SK-N-MC (cell line): Measurements from ENCODE around the gene GPR39.
"Not testable (repeated sequence)": the region's sequence is repeated elsewhere in the genome, so short reads cannot be mapped to it uniquely, and the experiment has no call there.

Experiments
- DNase-seq: peaks from one replicate; pipeline ENCODE4 v3.0.0-alpha.2; 2011; ENCODE audit warnings: low read depth, low spot score
- H3K27ac ChIP-seq: fragments of 200-600 bp; sonication (generic); 2 replicates; pipeline ENCODE4 v1.5.1; 2016; ENCODE audit warnings: mixed run types
- H3K36me3 ChIP-seq: fragments of 200-600 bp; sonication (generic); 2 replicates; pipeline ENCODE4 v1.6.1; 2017; ENCODE audit warnings: antibody characterized with exemption, low read length, mixed read lengths; ENCODE audit not compliant: insufficient read depth
- H3K4me3 ChIP-seq: fragments of 200-600 bp; sonication (generic); 2 replicates; pipeline ENCODE4 v1.5.1; 2016
- H3K9ac ChIP-seq: fragments of 200-600 bp; sonication (generic); 2 replicates; pipeline ENCODE4 v1.8.0; 2017; ENCODE audit warnings: mixed run types, mixed read lengths; ENCODE audit not compliant: insufficient read length
- H3K9me3 ChIP-seq: fragments of 200-600 bp; sonication (generic); 2 replicates; pipeline ENCODE4 v1.6.1; 2017; ENCODE audit warnings: low read depth, mild to moderate bottlenecking, antibody characterized with exemption, low read length, moderate library complexity, mixed read lengths
- EZH2 ChIP-seq: fragments of 200-600 bp; sonication (generic); IDR thresholded peaks from one replicate; pipeline ENCODE4 v1.6.1; 2017; ENCODE audit warnings: antibody characterized with exemption
- FOXP2 ChIP-seq: optimal IDR thresholded peaks from 2 replicates; pipeline ENCODE3; 2011; ENCODE audit warnings: mild to moderate bottlenecking, moderate library complexity; ENCODE audit not compliant: insufficient read depth; ENCODE audit errors: extremely low read length, control extremely low read depth
- POLR2AphosphoS5 ChIP-seq: IDR thresholded peaks from 2 replicates; pipeline ENCODE4 v1.6.1; 2012; ENCODE audit warnings: mild to moderate bottlenecking, low read depth, low read length, borderline replicate concordance

GPR39 gene

GRCh38 chr2:132384491-132385151 lies 32.0 kb upstream of the GPR39 start:
- Histone ChIP-seq H3K9me3 (no peaks in the 10 kb centered on the region), H3K36me3 (no peaks in the 10 kb centered on the region), H3K9ac (no peak overlapping the region), H3K27ac (no peak overlapping the region), H3K4me3 (no peak overlapping the region)
- TF ChIP-seq EZH2, result no peak
- TF ChIP-seq FOXP2, result no peak
- TF ChIP-seq POLR2AphosphoS5, result no peak
- no peak for DNase-seq

DNA sequence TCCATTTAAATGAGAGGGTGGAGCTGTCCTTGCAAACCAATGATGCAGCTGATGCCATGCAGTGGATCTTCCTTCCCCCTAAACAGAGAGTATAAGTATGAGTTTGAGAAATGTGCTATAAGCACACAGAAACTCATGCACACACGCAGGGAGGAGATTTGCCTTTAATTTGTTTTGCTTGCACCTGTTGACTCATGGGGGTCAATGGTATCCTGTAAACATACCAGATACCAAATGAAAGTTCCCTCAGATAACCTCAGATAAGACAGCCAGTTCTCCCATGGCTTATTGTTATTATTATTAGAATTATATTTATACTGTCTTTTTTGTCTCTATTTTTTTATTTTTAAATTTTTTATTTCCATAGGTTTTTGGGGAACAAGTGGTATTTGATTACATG lies 29.5 kb upstream of the GPR39 start:
- TF ChIP-seq FOXP2, result no peak
- TF ChIP-seq POLR2AphosphoS5, result no peak
- no peak for TF ChIP-seq EZH2
- no peak for DNase-seq

DNA sequence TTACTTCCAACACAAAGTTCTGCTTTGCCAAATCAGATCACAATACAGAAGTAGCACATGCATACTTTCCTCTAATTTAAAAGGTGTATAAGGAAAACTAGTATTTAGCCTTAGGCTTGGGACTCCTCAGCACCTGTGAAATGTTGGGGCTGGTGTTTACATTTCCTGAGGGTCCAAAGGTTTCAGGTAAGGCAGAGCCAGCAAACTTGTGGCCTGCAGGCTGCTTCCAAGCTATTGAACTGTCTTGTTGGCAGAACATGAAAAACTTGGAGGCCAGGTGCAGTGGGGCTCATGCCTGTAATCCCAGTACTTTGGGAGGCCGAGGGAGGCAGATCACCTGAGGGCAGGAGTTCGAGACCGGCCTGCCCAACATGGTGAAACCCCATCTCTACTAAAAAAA lies 26.5 kb upstream of the GPR39 start:
- Histone ChIP-seq H3K27ac (no peak overlapping the region), H3K9ac (no peak overlapping the region), H3K4me3 (no peak overlapping the region), H3K36me3 (no peaks in the 10 kb centered on the region), H3K9me3 (no peaks in the 10 kb centered on the region)
- DNase-seq, result no peak
- TF ChIP-seq POLR2AphosphoS5 (no peak), FOXP2 (no peak), EZH2 (no peak)

More for the DNA sequence above, 29.5 kb upstream of the GPR39 start:
- no peaks in the 10 kb centered on the region for H3K9me3 ChIP-seq
- H3K4me3 ChIP-seq, result no peak overlapping the region
- no peak overlapping the region for H3K27ac ChIP-seq
- H3K36me3 ChIP-seq, result no peaks in the 10 kb centered on the region
- no peak overlapping the region for H3K9ac ChIP-seq

- Histone ChIP-seq H3K9me3 (no peaks in the 10 kb centered on the region), H3K27ac (no peak overlapping the region), H3K4me3 (no peak overlapping the region), H3K36me3 (no peaks in the 10 kb centered on the region), H3K9ac (no peak overlapping the region)
- TF ChIP-seq EZH2, result no peak
- TF ChIP-seq POLR2AphosphoS5, result no peak
- TF ChIP-seq FOXP2, result no peak
- DNase-seq, result no peak
Observed at GRCh38 chr2:132391378-132391777, 25.2 kb upstream of the GPR39 start.

DNA sequence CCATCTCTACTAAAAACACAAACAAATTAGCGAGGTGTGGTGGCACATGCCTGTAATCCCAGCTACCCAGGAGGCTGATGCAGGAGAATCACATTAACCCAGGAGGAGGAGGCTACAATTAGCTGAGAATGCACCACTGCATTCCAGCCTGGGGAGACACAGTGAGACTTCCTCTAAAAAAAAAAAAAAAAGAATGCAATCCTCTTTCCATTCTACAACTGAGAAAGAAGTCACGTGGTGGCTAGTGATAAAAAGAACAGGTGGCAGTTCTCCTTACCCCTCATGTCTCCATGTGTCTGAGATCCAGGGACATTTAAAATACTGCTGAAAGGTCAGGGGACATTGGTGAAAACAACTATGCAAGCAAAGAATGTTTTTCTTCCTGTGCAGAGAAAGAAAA lies 24.4 kb upstream of the GPR39 start:
- H3K9ac ChIP-seq, result no peak overlapping the region
- no peaks in the 10 kb centered on the region for H3K36me3 ChIP-seq
- no peak for DNase-seq
- no peaks in the 10 kb centered on the region for H3K9me3 ChIP-seq
- no peak overlapping the region for H3K4me3 ChIP-seq
- TF ChIP-seq POLR2AphosphoS5 (no peak), FOXP2 (no peak), EZH2 (no peak)
- H3K27ac ChIP-seq, result no peak overlapping the region

DNA sequence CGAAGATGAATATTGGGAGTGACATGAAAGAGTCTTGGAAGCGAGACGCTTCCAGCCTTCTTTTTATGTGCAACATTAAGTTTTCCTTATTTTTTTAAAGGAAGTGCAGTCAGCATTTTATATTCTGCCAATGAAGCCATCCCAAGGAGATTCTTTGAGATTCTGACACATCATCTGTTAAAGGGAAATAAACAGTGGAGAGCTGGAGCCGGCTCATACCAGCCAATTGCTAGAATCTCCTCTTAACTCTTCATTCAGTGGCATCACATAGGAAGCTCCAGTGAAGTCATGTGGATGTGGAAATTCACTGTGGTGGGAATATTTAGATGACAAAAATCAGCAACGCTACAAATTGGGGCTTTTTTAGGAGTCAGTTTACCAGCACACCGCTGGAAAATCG lies 23.7 kb upstream of the GPR39 start:
- Histone ChIP-seq H3K4me3 (no peak overlapping the region), H3K9me3 (no peaks in the 10 kb centered on the region), H3K27ac (no peak overlapping the region), H3K36me3 (no peaks in the 10 kb centered on the region), H3K9ac (no peak overlapping the region)
- TF ChIP-seq EZH2, result no peak
- no peak for TF ChIP-seq FOXP2
- no peak for TF ChIP-seq POLR2AphosphoS5
- no peak for DNase-seq

DNA sequence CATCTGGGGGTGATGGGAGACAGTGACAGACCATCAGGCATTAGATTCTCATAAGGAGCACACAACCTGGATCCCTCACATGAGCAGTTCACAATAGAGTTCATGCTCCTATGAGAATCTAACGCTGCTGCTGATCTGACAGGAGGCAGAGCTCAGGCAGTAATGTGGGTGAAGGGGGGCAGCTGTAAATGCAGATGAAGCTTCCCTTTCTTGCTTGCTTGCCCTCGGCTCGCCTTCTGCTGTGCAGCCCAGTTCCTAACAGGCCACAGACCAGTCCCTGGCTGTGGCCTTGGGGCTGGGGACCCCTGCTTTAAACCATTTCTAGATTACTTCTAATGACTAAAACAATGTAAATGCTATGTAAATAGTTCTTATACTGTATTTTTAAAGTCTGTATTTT lies 19.6 kb upstream of the GPR39 start:
- not testable (repeated sequence) for H3K9me3 ChIP-seq, H3K4me3 ChIP-seq, DNase-seq, H3K9ac ChIP-seq, H3K27ac ChIP-seq, H3K36me3 ChIP-seq

DNA sequence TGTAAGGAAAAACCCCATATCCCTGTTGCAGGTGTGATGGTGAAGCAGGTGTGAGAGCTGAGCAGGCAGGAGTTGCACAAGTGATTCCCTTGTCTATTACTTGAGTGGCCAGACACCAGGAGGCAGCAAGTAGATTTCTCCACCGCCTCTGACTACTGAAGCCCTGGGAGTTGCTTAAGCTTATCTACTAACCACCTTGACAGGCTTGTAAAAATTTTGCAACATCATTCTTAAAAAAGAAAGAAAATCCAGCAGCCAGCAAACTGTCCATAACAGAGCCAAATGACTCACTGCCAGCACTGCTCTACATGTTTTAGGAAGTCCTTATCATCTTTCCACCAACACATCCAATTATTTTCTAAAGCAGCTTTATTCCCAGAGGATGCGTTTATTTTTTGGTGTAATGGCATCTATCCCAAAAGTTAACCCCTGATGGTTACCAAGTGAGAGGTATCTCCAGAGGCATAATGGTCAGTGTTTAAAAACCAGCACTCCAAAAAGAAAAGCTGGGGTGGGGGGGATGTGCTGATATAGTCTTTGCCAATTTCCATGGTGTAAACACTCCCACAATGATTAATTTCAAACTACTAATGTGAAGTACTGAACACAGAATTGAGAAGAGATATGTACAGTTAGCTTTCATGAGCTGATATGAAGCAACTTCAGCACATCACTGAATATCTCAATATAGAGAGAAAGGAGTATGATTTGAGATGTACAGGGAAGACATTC lies 16.3 kb upstream of the GPR39 start:
- Histone ChIP-seq H3K27ac (no peak overlapping the region), H3K36me3 (no peaks in the 10 kb centered on the region), H3K9me3 (no peaks in the 10 kb centered on the region; the same call in 1 of the 2 replicates), H3K4me3 (no peak overlapping the region), H3K9ac (no peak overlapping the region)
- no peak for DNase-seq
- TF ChIP-seq FOXP2 (no peak), POLR2AphosphoS5 (no peak), EZH2 (no peak)

DNA sequence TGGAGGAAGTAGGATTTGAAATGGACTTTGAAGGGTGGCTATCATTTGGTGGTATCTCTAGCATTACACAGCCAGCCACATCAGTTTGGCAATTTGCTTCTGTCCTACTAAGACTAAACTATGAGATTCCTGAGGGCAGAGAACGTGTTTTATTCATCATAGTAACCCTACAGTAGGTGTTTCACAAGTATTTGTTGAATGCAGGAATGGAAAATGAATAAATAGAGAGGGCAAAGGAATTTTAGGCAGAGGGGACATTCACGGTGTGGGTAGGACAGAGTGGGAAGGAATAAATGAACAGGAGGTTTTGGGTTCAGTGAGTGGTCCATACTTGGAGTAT lies 15.7 kb upstream of the GPR39 start:
- H3K9ac ChIP-seq, result no peak overlapping the region
- no peaks in the 10 kb centered on the region; the same call in 1 of the 2 replicates for H3K9me3 ChIP-seq
- H3K27ac ChIP-seq, result no peak overlapping the region
- no peak for DNase-seq
- TF ChIP-seq FOXP2, result no peak
- TF ChIP-seq POLR2AphosphoS5, result no peak
- no peak for TF ChIP-seq EZH2
- no peak overlapping the region for H3K4me3 ChIP-seq
- no peaks in the 10 kb centered on the region; the same call in 1 of the 2 replicates for H3K36me3 ChIP-seq
